Measurements from ENCODE around the gene SHPK. TPM values are rescaled to one million over a fixed set of nuclear protein-coding genes. Genes with fewer than 3 reads are reported as not detected.
A peak's percentile ranks its signal among the peaks of the same experiment; 100 is the strongest.

Gene SHPK
- total RNA-seq, 1 donor from 2014 or later, result 26.9 TPM

- ATAC-seq, result peak; percentile 68
- DNase-seq (ENCODE audit: low spot score), result peak; percentile 65
Observed at GRCh38 chr17:3660311-3660891, 24.4 kb upstream of the SHPK start.

DNA sequence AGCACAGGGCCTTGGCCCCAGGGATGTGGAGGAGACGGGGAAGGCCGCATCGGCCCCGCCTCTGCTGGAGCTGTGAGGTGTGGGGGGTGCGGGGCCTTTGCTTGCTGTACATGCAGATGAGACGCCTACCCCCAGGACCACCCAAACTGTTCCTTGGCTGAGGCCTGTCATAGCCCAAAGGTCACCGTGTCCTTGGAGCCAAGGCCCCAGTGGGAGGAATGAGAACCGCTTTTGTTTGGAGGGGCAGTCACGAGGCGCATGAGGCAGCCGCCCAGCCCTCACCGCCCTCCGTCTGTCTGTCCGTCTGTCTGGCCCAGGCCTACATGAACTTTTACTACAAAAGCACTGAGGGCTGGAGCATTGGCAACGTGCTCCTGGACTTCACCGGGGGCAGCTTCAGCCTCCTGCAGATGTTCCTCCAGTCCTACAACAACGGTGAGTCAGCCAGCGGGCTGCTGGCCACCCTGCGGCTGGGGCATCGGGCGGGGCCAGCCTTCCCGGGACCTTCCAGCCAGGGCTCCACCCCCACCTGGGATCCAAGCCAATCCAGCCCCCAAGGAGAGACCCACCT, 23.6 kb upstream of the SHPK start:
- DNase-seq (ENCODE audit: low spot score) (peak; percentile 67), ATAC-seq (peak; percentile 66)

GRCh38 chr17:3658784-3659449, 22.9 kb upstream of the SHPK start:
- no peak for ATAC-seq
- DNase-seq (ENCODE audit: low spot score), result no peak

- ATAC-seq (no peak), DNase-seq (ENCODE audit: low spot score) (no peak)
Observed at GRCh38 chr17:3657874-3658783, 22.1 kb upstream of the SHPK start.

DNA sequence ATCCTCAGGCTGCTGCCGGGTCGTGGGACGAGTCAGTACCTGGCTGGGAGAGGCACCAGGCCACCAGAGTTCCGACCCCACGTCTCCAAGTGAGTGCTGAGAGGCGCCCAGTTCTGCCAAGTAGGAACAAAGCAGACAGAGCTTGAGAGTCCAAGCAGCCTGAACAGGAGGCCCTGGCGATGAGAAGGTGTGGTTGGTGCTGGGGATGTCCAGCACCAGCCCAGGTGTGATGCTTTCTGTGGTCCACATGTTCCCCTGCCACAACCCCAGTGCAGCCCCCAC, 21.5 kb upstream of the SHPK start:
- no peak for DNase-seq (ENCODE audit: low spot score)
- ATAC-seq, result no peak

GRCh38 chr17:3656755-3657587, 20.9 kb upstream of the SHPK start:
- no peak for ATAC-seq

DNA sequence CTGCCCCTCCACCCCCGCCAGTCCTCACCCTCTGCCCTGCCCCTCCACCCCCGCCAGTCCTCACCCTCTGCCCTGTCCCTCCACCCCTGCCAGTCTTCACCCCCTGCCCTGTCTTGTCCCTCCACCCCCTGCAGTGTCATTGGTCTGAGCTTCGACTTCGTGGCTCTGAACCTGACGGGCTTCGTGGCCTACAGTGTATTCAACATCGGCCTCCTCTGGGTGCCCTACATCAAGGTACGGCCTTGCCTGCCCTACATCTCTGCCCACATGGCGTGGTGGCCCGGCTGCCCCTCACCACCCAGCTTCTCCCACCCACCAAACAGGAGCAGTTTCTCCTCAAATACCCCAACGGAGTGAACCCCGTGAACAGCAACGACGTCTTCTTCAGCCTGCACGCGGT, 20.3 kb upstream of the SHPK start:
- no peak for DNase-seq (ENCODE audit: low spot score)
- no peak for ATAC-seq

More at GRCh38 chr17:3656755-3657587, 20.9 kb upstream of the SHPK start:
- no peak for DNase-seq (ENCODE audit: low spot score)

DNA sequence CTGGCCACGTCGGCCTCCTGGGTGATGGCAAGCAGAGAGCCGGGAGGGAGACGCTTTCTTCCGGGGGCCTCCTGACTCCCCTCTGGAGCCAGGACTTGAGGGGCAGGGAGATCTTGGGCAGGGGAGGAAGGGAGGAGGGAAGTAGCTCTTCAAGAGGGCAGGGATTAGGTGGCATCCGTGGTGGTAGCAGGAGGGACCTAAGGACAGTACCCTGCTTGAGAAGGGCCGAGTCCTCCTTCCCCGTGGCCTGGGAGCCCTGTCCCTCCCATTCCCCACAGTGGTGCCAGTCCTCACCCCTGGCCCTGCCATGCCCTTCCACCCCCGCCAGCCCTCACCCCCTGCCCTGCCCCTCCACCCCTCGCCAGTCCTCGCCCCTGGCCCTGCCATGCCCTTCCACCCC, 19.7 kb upstream of the SHPK start:
- ATAC-seq (no peak), DNase-seq (ENCODE audit: low spot score) (no peak)

DNA sequence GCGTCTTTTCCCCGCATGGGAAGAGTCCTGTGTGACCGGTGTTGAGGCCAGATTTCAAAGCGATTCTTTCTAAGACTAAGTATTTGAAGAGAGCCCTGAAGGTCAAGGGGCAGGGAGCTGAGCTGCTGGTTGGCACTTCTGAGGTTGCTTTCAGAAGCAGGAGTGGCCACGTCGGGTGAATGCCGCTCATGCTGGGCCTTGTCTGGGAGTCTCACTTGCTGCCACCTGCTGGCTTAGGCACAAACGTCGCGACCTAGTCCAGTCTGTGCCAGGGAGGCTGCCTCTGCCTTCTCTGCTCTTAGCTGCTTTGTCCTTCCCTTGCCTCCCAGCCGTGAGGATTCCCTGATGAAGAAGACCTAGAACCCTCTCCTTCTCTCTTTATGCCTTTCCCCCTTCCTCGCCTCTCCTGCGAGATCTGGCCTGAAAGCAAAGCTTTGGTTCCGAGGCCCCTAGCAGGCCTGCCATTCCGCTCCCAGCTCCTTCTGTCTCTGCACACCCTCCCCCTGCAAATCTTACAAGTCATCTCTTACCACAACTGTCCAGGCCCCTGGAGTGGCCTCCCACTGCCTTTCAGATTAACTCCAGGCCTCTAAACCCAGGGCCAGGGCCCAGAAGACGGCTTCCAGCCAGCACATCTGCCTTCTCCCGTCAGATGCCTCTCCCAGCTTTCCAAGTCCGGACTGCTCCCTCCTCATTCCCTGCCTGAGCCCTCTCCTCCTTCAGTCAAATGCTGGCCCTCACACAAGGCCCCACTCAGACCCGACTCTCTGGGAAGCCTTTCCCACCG, 11.9 kb upstream of the SHPK start:
- ATAC-seq, result peak; percentile 93

GRCh38 chr17:3647251-3647650, 11.2 kb upstream of the SHPK start:
- peak; percentile 87 for ATAC-seq
- peak; percentile 76 for DNase-seq (ENCODE audit: low spot score)

More for the DNA sequence above, 11.9 kb upstream of the SHPK start:
- peak; percentile 76 for DNase-seq (ENCODE audit: low spot score)

GRCh38 chr17:3645310-3645709, 9.3 kb upstream of the SHPK start:
- DNase-seq (ENCODE audit: low spot score) (no peak), ATAC-seq (no peak)

GRCh38 chr17:3643889-3644349, 7.9 kb upstream of the SHPK start:
- no peak for DNase-seq (ENCODE audit: low spot score)
- ATAC-seq, result no peak

- DNase-seq (ENCODE audit: low spot score) (no peak), ATAC-seq (no peak)
Observed at GRCh38 chr17:3641717-3642486, 5.9 kb upstream of the SHPK start.

DNA sequence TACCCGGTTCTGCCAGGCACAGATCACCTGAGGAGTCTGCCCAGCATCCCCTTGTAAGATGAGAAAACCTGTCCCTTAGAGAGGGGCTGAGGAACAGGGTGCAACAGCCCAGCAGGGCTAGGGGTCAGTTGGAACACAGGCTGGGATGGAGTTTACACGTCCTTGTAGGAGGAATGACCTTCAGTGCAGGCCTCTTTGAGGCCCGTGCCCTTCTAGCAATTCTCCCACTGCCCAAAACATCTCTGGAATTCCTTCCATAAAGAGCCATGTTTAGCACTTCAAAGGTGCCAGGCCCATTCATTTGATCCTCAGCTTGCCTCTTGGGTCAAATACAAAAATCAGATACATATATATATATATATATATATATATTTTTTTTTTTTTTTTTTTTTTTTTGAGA, 5.0 kb upstream of the SHPK start:
- no peak for ATAC-seq
- no peak for DNase-seq (ENCODE audit: low spot score)

- ATAC-seq, result no peak
- no peak for DNase-seq (ENCODE audit: low spot score)
Observed at GRCh38 chr17:3639981-3640596, 4.0 kb upstream of the SHPK start.

DNA sequence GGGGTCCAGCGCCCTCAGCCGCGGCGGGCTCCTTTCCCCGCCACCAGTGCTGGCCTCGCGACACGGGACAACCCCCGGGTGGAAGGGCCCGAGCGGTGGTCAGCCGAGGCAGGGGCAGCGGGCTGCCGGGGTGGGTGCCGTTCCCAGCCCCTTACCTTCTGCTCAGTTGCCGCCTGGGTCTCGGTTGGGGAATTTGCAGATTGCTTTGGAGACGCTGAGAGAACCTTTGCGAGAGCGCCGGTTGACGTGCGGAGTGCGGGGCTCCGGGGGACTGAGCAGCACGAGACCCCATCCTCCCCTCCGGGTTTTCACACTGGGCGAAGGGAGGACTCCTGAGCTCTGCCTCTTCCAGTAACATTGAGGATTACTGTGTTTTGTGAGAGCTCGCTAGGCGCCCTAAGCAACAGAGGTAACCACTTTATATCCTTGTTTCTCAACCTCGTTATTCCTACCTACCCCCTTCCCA, 891 bp upstream of the SHPK start:
- no peak for ATAC-seq
- no peak for DNase-seq (ENCODE audit: low spot score)

- DNase-seq (ENCODE audit: low spot score) (peak; percentile 91), ATAC-seq (peak; percentile 60)
Observed at GRCh38 chr17:3635474-3636153, 436 bp downstream of the SHPK start.

DNA sequence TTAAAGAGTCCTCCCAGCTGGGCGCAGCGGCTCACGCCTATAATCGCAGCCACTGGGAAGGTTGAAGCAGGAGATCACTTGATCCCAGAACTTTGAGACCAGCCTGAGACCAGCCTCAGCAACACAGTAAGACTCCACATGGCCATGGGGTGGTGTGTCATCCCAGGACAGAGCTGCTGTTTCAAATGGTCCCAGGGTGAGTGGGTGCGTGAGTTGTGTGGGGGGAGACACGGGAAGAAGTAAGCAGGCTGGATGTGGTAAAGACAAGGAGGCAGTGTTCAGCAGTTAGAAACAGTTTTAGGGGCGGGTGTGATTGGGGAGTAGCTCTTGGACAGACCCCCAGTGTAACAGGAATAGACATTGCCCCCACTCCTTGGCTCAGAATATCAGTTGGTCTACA, 3.8 kb downstream of the SHPK start:
- DNase-seq (ENCODE audit: low spot score) (no peak), ATAC-seq (no peak)
